Measurements from ENCODE around the gene BAIAP3.
"Not testable (repeated sequence)": the region's sequence is repeated elsewhere in the genome, so short reads cannot be mapped to it uniquely, and the experiment has no call there.

BAIAP3 gene

GRCh38 chr16:1333149-1333812 is at the start of gene BAIAP3:
Gene BAIAP3 (plus strand): TSS chr16:1333645. CDS start chr16:1338550, 4,905 bp downstream.
- no peak for DNase-seq

- DNase-seq, result peak in 1 of 2 experiments; percentile 28
Observed at GRCh38 chr16:1283996-1284616, 49.3 kb upstream of the BAIAP3 start.

GRCh38 chr16:1285669-1286512 is 47.6 kb upstream of the BAIAP3 start:
- peak in 1 of 2 experiments; percentile 26 for DNase-seq

- DNase-seq, result no peak
Observed at GRCh38 chr16:1286513-1287094, 46.8 kb upstream of the BAIAP3 start.

- DNase-seq, result peak in 1 of 2 experiments; percentile 25
Observed at GRCh38 chr16:1287982-1288670, 45.3 kb upstream of the BAIAP3 start.

GRCh38 chr16:1288813-1289476 is 44.5 kb upstream of the BAIAP3 start:
- DNase-seq, result no peak

- DNase-seq, result no peak
Observed at GRCh38 chr16:1289477-1289866, 44.0 kb upstream of the BAIAP3 start.

GRCh38 chr16:1290063-1290501 is 43.4 kb upstream of the BAIAP3 start:
- DNase-seq, result no peak

GRCh38 chr16:1290860-1291575 is 42.4 kb upstream of the BAIAP3 start:
- DNase-seq, result no peak

- peak in 1 of 2 experiments; percentile 46 for DNase-seq
Observed at GRCh38 chr16:1291576-1291974, 41.9 kb upstream of the BAIAP3 start.

- DNase-seq, result not testable (repeated sequence)
Observed at GRCh38 chr16:1292208-1292607, 41.2 kb upstream of the BAIAP3 start.

GRCh38 chr16:1292808-1293207 is 40.6 kb upstream of the BAIAP3 start:
- DNase-seq, result not testable (repeated sequence)

GRCh38 chr16:1293921-1294656 is 39.4 kb upstream of the BAIAP3 start:
- no peak for DNase-seq

GRCh38 chr16:1295465-1295864 is 38.0 kb upstream of the BAIAP3 start:
- no peak for DNase-seq

GRCh38 chr16:1296688-1297017 is 36.8 kb upstream of the BAIAP3 start:
- not testable (repeated sequence) for DNase-seq

- DNase-seq, result no peak
Observed at GRCh38 chr16:1297018-1297696, 36.3 kb upstream of the BAIAP3 start.

- DNase-seq, result no peak
Observed at GRCh38 chr16:1298406-1298805, 35.0 kb upstream of the BAIAP3 start.

- no peak for DNase-seq
Observed at GRCh38 chr16:1299012-1299867, 34.2 kb upstream of the BAIAP3 start.

- DNase-seq, result no peak
Observed at GRCh38 chr16:1299868-1300203, 33.6 kb upstream of the BAIAP3 start.

Measured in NCI-H524 (cell line).